IPS-18c (cell line): ENCODE data around the gene ZSWIM7.

Experiments
- H3K4me3 ChIP-seq: 2 replicates; pipeline ENCODE4 v1.7.0; 2013; ENCODE audit warnings: low read depth, mild to moderate bottlenecking, low read length, moderate library complexity; ENCODE audit not compliant: insufficient read depth
- H3K9me3 ChIP-seq: one replicate; pipeline ENCODE4 v1.6.1; 2013; ENCODE audit warnings: mild to moderate bottlenecking, low read length, moderate library complexity; ENCODE audit not compliant: control insufficient read depth, insufficient read depth

Gene ZSWIM7

DNA sequence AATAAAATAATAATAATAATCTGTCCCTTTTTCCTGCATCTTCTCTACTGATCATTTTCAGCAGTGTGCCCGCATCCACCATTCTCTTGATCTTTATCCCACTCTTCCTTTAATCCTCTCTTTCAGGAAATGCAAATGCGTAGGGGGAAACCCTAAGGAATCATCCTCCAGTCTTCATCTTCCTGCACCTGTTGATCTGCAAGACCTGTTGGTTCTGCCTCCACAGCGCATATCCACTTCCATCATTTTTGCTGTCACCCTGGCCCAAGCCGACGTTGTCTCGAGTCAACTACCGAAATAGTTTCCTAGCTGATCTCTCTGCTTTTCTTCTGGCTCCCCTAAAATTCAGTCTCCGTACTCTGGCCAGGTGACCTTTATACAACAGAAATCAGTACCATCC lies 30.0 kb downstream of the ZSWIM7 start:
- Histone ChIP-seq H3K9me3 (no peaks in the 10 kb centered on the region), H3K4me3 (no peak overlapping the region)

DNA sequence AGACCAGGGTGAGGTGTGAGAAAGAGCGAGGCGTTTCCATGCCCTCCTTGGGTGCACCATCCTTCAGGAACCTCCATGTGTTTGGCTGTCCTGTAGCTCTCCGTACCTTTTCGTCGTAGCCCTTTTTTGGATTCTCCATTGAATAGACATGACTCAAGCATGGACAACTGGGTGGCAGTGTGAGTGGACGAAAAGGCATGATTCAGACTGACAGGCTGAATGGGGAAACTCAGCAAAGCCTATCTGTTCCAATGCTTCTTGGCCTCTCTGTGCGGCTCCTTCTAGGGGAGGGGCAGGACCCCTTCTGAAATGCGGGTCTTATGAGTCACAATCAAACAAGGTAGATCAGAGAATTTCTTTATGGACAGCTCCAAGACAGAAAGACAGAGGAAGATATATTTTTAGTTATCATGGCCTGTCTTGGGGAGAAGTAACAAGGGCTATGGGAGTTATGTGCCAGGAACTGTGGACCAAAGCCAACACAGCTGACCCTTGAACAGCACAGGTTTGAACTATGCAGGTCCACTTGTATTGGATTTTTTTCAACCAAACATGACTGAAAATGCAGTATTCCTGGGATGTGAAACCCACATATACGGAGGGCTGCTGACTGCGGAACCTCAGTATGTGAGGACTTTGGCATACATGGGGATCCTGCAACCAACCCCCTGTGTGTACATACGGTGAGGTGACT lies 31.7 kb downstream of the ZSWIM7 start:
- Histone ChIP-seq H3K4me3 (no peak overlapping the region), H3K9me3 (no peaks in the 10 kb centered on the region)

DNA sequence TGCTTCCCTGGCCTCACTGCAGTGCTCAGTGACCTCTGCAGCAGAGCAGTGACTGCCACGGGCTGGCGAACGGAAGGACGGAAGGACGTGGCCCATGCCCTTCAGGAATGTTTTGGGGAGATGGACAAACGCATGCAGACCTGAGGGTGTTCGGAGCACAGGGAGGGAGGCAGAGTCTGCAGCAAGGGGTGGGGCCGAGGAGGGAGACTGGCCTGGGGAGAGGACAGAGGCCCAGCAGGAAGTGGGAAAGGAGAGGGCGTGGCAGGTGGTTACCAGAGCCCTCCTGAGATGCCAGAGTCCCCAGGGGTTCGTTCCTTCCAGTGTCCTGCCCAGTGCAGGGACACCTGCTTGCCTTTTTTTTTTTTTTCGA lies 32.6 kb downstream of the ZSWIM7 start:
- Histone ChIP-seq H3K4me3 (peak overlapping the region; percentile 12; the same call in 1 of the 2 replicates), H3K9me3 (no peaks in the 10 kb centered on the region)

DNA sequence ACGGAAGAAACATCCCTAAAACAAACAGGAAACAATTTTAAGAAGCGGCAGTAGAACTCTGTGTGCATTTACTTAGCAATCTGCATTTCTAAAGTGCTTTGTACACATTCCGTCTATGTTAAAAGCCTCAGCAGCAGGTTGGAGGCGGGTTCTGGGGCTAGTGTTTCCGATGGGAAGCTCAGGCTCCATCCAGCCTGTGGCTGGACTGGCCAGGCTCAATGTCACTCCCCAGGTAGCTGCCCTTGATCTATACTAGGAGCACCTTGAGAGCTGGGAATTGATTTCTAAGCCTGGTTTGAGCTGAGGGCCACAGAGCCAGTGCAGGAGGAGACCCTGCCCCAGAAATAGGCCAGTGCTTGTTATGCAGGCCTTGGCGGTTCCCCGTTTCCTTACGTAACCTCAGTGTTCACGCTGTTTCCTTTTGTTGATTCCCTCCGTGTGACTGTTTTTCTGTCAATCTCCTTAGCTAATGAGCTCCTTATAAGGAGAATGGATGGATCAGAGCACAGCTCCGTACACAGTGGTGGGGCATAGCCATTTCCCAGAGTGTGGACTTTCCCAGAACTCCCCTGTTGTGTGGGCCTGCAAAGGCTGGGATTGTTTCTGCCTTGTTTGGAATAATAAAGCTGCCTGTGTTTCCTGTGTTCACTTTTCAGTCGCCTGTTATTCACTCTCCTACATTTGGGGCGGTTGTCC lies 33.2 kb downstream of the ZSWIM7 start:
- Histone ChIP-seq H3K9me3 (no peaks in the 10 kb centered on the region), H3K4me3 (peak overlapping the region; percentile 12; the same call in 1 of the 2 replicates)

DNA sequence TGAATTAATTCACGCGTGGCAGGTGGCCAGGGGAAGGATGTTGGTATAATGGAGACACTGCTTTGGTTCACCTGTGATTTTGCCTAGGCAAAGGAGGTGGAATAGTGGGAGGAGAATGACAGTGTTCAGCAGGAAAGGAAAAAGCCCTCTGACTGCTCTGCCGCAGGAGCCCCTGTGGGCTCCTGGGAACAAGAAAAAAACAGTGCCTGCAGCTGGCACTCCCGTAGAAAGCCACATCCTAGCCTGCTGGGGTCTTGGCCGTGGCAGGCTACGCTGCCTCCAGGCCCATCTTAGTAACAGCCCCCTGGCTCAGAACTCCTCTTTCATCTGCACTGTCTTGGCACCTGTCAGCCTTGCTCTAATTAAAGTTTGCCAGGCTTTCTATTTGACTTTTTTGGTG lies 34.0 kb downstream of the ZSWIM7 start:
- Histone ChIP-seq H3K9me3 (no peaks in the 10 kb centered on the region), H3K4me3 (no peak overlapping the region)

DNA sequence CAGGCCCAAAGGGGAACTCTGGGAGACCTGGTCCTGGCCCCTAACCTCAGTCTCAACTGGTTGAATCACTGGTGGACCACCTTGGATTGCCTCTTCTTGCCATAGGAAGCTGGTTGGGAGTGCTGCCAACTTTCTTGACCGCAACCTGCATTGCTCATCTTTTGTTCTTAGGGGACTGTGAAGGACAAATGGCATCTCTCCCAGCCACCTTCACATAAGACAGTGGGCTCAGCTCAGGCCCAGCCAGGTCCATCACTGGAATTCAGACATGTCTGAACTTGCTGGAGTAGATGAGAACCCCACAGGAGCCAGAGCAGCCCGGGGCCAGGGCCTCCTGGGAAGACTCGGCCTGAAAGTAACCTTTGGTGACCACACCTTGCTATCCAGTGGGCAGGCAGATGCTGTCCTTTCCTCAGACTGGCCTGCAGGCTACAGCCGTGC lies 35.8 kb downstream of the ZSWIM7 start:
- H3K9me3 ChIP-seq, result no peaks in the 10 kb centered on the region
- H3K4me3 ChIP-seq, result no peak overlapping the region

DNA sequence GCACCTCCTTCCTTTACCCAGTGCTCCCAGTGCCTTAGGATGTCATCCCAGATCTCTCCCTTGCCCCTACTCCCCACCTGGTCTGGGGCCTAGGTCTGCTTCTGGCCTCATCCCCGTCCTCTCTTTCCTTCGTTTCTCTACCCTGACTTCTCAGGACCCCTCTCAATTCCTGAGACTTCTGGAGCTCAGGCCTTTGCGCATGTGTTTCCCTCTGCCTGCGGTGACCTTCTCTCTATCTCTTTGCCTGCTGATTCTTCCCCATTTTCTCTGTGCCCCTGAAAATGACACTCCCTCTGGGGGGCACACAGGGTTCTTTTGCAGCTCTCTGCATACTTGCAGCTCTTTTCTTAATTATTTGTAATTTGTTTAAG lies 41.0 kb downstream of the ZSWIM7 start:
- Histone ChIP-seq H3K4me3 (no peak overlapping the region), H3K9me3 (no peaks in the 10 kb centered on the region)

DNA sequence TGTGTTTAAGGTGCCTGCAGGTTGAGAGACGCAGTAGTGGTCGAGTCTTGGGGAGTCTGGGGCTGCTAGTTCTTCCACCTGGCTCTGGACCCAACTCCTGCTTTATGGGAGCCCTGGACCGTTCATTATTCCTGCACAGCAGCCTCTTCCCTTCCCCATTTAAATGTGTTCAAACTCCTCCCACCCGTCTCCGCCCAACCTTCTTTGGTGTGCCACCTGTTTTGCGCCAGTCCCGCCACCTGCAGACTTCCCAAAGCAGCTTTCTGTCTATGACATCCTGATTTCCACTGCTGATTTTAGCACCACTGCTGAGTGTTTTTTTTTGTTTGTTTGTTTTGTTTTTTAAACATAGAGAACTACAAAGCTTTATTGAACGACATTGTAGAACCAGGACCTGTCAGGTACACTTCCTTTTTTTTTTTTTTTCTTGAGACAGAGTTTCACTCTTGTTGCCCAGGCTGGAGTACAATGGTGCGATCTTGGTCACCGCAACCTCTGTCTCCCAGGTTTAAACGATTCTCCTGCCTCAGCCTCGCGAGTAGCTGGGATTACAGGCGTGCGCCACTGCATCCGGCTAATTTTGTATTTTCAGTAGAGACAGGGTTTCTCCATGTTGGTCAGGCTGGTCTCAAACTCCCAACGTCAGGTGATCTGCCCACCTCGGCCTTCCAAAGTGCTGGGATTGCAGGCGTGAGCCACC lies 41.7 kb downstream of the ZSWIM7 start:
- no peak overlapping the region for H3K4me3 ChIP-seq

DNA sequence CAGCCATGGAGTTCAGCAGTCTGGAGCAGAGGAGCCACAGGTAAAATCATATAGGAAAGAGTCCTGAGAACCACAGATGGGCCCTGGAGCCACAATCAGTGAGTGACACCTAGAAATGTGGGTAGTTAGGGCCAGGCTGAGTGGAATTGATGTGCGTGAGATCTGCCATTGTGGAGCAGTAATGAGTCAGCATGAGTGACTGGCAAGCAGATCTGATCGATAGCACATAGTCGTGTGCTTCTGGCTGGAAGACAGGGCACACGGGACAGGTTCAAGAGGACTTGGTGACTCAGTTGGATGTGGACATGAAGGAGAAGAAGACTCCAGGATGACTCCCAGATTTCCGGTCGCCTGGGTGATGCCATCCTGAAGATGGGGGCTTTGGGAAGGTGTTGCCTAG lies 42.3 kb downstream of the ZSWIM7 start:
- no peak overlapping the region for H3K4me3 ChIP-seq
- H3K9me3 ChIP-seq, result no peaks in the 10 kb centered on the region

More for the DNA sequence above, 41.7 kb downstream of the ZSWIM7 start:
- no peaks in the 10 kb centered on the region for H3K9me3 ChIP-seq

DNA sequence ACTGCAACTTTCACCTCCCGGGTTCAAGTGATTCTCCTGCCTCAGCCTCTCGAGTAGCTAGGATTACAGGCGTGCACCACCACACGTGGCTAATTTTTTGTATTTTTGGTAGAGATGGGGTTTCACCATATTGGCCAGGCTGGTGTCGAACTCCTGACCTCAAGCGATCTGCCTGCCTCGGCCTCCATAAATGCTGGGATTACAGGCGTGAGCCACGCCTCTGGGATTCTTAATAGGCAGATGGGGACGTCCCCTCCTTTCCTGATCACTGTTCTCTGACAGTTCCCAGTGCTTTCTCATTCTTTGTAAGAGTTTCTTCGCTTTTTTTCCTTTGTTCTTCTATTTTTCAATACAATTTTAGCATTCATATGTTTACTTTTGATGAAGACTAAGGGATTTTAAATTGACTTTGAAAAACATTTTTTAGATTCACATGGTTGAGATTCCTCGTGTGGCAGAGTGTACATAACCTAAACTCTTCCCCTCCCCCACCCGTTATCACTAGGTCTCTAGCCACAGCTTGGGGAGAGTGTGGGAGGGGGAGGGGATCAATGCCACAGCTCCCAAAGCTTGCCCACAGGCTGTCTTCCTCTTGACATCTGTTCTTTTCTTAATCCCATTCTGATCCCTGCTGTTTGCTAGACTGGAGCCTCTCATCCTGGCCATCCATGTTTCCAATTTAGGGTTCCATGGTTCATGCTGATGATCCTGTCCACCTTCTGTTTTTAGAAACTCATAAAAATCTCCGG lies 43.5 kb downstream of the ZSWIM7 start:
- Histone ChIP-seq H3K4me3 (no peak overlapping the region), H3K9me3 (no peaks in the 10 kb centered on the region)

DNA sequence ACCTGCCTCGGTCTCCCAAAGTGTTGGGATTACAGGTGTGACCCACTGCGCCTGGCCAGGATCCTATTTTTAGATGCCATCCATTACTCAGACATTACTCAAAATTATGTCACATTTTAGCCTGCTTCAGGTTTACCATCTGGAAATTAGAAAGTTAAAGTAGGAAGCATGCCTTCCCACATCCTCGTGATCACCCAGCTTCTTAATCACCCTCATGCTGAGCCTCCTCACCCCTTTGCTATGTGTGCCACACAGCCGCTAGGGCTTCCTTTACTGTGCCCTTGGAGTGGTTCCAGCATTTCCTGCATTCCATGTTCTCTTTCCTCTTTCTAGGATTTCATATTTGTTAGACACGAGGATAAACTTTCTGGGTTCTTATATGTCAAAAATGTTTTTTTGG lies 45.3 kb downstream of the ZSWIM7 start:
- Histone ChIP-seq H3K4me3 (no peak overlapping the region), H3K9me3 (no peaks in the 10 kb centered on the region)

DNA sequence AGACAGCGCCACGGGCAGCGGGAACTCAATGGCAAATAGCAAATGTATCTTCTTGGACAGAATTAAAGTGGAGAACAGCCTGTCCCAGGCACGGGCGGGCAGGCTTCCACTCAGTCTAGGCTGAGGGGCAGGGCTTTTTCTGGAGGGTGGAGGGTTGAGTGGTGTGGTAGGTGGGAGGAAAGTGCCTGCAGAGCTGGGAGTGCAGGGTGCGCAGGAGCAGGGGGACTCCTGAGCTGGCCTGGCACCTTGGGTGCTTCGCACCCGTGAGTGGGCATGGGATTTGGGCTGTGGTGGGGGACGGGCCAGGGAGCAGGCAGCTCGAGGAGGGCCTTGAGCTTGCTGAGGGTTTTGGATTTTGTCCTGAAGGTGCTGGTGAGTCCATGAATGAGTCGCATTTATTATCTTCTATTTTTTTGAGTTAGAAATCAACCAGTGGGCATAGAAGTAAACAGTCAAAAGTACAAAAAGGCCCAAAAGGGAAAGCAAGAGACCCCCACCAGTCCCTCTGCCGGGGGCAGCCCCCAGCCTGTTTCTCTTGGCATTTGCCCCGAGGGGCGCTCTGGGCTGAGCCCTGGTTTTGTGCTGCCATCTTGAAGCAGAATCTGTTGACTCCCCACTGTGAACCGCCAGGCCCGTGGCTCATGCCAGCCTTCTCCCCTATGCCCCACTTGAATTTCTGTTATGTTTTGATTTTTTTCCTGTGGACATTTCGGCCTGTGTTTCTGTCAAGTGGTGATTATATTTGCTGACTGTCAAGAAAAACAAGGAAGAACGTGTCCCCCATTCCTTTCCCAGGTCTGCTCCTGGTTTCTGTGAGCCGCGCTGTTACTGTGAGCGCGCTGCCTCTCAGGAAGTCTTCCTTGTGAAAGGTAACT lies 46.4 kb downstream of the ZSWIM7 start:
- Histone ChIP-seq H3K9me3 (no peaks in the 10 kb centered on the region), H3K4me3 (no peak overlapping the region)

DNA sequence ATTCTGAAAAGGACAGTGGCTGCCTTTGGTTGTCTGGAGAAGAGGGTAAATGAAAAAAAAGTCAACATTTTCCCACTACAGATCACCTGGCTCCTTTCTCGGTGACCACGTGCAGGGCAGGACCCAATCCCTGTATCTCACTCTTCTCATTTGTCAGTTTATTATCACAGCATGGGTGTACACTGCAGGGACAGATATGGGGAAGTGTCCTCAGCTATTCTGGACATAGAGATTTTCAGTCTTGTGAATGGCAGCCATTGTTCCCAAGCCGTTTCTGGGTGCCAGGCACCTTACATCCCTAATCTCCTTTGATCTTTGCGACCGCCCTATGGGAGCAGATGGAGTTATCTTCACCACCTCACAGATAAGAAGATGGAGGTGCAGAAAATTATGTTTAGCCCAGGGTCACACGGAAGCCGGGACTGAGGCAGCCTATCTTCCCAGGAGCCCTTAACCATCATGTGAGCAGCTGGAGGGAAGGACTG lies 47.4 kb downstream of the ZSWIM7 start:
- H3K4me3 ChIP-seq, result no peak overlapping the region
- H3K9me3 ChIP-seq, result no peaks in the 10 kb centered on the region

DNA sequence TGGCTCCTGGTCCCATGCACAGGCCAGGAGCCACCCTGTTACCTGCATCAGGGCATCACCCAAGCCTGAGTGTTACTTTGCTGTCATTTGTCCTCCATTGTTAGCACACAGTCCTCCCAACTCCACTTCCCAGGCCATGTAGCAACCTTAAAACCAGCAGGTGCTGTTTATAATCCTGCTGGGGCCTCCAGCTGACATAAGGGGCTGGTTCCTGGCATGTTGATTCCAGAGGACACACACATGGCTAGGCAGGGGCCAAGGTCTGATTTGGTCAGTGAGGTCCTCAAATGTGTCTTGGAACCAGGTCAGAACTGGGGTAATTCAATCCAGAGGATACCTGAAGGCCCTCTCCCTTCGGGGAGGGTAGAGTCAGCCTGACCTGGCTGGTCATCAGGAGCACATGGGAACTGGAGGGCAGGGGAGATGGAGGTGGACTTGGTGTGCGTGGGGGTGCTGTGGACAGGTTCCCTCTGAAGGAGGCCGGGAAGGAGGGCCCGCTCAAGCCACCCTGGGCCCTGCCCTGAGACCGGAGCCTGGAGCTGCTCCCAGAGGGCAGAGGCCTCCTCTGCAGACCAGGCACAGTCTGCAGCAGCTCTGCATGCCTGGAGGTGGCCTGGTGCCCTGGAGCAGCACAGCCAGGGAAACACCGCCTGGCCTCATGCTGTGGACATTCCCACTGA lies 48.0 kb downstream of the ZSWIM7 start:
- no peak overlapping the region for H3K4me3 ChIP-seq
- no peaks in the 10 kb centered on the region for H3K9me3 ChIP-seq

DNA sequence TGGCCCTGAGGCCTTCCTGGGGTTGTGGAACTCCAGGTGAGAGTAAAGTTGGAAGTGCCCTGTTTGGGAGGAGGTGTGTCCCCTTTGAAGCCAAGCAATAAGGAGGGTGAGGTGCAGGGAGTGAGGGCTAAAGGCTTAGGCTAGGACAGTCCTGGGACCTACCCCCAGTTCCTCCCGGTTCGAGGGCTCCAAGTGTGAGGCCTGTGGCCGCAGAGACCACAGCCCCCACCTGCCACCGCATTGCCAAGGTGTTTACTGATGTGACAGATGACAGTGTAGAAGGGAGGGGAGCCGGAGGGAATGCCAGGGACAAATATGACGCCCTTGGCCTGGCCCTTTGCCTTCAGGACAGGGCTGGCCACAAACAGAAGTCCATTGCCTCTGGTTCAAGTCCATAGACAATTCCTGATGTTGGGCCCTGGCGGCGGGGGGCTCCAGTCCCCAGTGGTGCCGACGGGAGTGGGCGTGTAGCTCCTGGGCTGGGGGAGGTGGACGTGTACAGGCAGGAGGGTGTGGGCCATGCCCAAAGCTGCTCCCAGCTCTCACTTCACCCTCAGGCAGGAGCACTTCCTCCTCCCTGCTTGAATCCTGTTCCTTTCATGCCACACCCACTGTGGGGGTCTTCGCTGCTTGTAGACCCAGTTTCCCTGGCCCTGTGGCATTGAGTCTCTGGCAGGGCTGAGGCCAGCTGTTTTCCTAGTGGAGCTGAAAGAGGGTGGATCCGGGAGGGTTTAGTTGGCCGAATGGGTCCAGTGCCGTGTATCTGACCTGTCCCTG lies 51.3 kb downstream of the ZSWIM7 start:
- no peaks in the 10 kb centered on the region for H3K9me3 ChIP-seq
- H3K4me3 ChIP-seq, result no peak overlapping the region
